IPS DF 4.7 (cell line): ENCODE data around the gene POLN.

ENCODE experiments used
- DNase-seq: peaks from one replicate; pipeline ENCODE4 v3.0.0-alpha.2; 2013; ENCODE audit warnings: low spot score; ENCODE audit errors: extremely low read depth

Gene POLN

GRCh38 chr4:2125023-2125422 lies 116.9 kb downstream of the POLN start:
- DNase-seq, result no peak

DNA sequence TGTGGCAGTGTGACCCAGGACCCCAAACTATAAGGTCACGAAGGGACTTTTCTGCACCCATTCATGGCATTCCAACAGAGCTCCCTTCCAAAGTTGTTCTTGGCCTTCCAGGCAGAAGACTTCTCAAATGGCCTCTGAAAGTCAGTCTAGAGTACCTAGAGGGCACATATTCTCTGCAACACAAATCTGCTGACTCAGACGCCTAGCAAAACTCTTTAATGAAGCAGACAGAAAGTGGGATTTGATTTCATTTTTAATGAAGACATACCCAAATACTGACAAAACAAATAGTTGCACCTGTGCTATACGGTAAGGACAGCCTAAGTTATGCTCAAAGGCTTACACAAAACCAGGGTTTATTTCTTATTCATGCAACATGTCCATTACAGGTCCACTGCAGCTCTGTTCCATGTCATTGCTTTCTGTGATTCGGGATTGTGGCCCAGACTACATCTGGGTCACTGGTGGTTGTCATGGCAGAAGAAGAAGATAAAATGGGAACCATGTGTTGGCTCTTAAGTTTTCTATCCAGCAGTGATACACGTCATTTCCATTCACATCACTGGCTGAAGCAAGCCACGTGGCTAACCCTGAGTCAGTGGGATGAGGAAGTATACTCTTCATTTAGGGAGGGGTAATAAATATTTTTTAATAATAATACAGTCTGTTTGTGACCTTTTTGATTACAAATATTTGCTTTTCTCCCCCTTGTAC lies 125.1 kb downstream of the POLN start:
- DNase-seq, result no peak

DNA sequence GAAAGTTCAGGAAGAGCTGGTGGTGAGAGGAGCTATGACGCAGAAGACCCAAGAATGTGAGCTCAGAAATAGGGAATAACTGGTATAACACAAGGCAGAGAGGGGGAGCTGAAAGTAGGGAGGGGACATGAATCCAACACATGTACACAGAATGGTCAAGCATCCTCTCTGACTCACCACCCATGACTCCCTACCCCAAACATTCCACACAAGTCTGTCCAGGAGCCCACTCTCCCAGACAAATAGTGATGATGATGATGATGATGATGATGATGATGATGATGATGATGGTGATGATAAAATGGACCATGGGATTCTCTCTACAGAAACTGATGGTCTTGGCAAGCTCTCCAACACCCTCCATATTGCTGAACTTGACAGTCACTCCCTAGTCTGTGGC lies 136.4 kb downstream of the POLN start:
- DNase-seq, result no peak

DNA sequence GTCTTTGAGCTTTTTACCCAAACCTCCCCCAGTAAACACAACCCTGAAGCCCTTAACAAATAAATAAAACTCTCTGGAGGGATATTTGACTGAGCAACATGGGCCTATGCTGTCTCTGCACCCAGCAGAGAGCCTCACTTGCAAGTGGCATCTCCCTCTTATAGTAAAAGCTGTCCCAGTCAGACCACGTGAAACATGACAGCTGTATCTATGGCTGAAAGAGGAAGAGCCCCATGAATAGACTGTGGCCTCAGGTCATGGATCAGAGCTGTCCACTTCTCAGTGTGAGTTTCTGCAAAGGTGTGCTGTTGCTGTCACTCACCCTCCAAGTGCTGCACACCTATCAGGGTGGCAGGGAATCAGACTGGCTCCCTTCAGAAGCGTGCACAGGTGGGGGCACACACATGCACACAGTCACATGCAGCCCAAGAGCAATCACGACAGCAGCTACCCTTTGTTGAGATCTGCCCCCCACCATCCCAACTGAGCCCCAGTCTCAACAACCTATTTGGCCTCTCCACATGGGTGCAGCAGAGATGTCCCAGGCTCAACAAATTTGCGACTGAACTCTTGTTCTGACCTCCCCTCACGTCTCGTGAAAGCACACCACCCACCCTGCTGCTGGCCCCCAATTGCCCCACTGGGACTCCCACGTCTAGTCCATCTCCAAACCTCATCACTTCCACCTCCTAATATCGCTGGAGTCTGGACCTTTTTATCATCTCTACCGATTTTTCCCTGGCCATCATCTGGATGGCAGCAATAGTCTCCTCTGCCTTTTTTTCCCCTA lies 137.2 kb downstream of the POLN start:
- no peak for DNase-seq

DNA sequence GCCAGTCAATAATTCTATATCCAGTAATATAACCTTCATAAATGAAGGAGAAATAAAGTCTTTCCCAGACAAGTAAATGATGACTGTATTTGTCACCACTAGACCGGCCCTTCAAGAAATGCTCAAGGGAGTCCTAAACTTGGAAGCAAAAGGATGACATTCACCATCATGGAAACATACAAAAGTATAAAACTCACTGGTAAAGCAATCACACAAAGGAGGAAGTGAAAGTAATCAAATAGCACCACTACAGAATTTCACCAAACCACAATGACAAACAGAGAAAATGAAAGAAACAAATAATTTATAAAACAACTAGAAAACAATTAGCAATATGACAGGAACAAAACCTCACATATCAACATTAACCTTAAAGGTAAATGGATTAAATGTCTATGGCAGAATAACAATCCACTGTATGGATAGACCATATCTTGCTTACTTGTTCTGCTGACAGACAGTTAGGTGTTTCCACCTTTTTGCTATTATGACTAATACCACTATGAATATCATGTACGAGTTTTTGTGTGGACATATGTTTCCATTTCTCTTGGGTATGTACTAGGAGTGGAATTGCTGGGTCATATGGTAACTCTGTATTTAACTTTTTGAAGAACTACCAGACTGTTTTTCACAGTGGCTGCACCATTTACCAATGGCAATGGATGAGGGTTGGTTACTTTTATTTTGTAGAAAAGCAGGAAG lies 137.9 kb downstream of the POLN start:
- no peak for DNase-seq

DNA sequence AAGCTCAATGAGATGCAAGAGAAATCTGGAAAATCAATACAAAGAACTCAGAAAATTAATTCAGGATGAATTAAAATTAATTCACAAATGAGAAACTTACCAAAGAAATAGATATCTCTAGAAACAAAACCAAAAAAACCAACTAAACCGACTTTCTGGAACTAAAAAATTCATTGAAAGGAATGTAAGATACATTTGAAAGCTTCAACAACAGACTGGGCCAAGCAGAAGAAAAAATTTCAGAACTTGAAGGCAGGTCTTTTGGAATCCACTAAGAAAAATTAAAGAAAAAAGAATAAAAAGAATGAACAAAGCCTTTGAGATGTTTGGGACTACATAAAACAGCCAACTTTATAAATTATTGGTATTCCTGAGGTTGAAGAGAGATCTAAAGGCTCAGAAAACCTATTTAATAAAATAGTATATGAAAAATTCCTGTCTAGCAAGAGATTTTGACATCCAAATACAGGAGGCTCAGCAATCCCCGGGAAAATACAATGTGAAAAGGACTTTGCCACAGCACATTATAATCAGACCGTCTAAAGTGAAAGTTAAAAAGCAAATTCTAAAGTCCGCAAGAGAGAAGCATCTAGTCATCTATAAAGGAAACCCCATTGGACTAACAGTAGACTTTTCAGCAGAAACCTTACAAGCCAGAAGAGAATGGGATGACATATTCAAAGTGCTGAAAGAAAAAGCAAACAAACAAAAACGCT lies 138.6 kb downstream of the POLN start:
- no peak for DNase-seq

DNA sequence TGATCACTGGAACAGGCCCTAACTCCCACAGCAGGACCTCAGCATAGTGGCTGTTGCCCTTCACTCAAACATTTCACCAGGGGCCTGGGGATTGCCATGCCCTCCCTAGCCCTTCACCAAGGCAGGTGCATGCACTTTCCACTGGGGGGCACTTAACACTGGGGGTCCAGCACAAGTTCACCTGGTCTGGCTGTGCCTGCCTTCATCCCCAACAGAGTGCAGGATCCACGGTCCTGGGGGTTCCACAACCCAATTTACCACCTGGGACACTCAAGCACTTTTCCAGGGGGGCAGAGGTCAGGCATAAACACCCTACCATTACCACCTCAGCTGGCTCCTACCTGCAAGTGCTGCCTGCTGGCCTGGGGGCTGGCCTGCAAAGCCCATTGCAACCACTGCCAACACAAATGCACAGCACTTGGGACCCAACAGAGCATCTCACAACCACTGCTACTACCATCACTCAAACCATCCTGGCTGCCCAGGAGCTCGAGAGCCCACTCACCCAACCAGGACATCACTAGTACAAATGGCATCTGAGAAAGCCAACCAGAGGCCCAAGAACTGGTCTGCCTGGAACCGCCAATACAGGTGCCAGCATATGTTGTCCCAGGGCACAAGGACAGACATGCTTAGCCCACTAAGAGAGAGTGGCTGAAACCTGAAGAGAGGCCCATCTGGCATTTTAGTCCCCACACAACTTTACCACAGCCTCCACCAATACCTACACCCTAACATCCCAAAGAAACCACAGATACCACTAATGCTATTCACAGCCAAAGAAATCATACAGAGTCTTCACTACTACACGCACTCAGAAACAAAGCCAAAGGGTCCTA lies 139.7 kb downstream of the POLN start:
- no peak for DNase-seq

DNA sequence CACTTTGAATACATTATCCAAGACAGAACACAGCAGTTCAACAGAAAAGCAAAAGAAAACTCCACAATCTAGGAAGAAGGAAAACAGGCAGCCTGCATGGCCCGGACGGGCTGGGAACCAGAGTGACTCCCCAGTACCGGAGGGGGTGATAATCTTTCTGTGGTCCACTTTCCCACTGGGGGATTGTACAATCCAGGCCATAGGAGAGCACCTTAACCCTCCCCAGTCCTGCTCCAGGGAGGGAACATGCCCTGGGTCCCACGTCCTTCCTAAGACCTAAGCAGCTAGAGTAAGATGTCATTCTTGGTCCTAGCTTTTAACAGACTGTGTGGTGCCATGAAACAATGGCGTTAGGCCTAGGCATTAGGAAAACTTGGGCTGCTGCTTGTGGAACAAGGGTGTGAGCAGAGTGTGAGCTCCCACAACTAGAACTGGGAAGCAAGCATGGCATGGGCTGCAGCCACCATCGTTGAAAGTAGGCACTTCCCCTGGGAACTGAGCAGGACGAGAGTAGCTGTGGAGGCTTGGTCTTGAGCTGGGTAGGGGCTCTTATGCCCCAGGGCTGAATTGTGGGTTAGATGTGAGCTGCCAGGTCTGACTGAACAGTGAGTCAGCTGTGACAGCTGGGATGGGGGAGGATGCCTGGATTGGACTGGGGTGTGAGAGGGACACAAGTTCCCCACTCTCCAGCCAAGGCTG lies 140.4 kb downstream of the POLN start:
- no peak for DNase-seq

DNA sequence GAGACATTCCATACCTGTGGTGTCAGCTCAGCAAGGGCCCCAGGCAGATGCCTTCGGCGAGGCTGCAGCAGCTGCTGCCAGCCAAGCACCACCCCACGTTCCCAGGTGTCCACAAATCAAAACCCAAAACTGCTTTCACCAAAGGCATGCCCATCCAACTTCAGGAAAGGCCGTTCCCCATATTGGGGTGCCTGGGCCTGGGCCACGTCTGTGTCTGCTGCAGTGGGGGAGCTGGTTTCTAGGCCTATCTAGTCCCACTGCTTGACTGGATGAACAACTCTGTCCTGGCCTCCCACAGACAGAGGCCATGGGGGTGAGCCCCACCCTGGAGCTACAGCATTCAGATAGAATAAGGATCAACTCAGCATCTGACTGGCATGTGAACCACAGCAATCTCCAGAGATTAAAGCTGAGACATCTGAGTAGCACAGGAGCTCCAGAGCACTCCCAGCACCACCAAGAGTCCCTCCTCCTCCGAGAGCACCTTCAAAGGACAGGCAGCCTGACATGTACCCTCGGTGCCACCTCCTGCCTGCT lies 145.8 kb downstream of the POLN start:
- no peak for DNase-seq

DNA sequence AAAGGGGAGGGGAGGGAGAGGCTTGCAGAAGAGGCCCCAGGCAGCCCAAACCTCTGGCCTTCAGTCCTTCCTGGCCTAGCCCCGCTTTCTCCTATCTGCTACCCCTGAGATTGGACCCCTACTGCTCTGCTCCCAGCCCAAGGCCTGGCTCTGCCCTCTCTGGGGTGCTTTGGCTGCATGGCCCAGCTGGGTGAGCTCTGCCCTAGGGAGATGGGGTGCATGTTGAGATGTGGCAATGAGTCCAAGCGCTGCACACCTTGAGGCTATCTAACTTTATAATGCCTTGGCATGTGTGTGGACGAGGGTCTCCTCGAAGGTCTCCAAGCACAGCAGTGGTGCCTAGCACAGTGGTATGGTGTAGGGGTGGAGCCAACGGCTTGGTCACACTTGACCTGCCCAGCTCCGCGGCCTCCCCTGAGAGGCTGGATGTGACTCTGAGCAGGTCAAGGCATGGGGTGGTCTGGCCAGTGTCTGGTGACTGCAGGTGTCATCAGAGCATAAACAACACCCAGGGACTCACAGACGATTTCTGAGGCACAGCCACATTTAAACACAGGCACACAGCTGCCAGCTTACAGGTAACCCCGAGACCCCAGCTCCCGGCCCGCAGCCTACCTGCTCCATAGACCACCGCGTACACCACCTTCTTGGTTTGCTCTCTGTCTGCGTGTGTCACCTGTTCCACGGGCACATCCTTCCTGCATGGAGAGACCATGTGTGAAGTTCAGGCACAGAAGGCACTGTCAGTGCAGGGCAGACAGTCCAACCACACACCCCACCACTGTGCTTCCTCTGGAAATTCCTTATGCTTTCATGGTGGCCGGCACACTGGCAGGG lies 146.5 kb downstream of the POLN start:
- no peak for DNase-seq

- DNase-seq, result no peak
Observed at GRCh38 chr4:2094545-2094944, 147.4 kb downstream of the POLN start.

DNA sequence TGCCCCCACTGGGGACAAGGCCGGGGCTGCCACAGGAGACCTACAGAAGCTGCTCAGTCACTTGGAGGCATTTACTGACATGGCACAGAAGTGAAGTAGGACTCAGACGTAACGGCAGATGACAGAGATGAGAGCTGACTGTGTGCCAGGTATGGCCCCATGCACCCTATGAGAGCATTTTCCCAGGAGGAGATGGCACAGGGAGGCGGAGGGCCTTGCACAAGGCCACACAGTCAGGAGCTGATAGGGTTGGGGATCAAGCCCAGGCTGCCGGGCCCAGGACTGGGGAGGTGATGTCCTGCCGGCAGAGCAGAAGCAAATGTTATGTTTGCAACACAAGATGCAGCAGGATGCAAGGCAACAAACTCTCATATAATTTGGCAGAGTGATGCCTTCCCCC lies 148.7 kb downstream of the POLN start:
- no peak for DNase-seq

- no peak for DNase-seq
Observed at GRCh38 chr4:2092669-2093053, 149.3 kb downstream of the POLN start.

DNA sequence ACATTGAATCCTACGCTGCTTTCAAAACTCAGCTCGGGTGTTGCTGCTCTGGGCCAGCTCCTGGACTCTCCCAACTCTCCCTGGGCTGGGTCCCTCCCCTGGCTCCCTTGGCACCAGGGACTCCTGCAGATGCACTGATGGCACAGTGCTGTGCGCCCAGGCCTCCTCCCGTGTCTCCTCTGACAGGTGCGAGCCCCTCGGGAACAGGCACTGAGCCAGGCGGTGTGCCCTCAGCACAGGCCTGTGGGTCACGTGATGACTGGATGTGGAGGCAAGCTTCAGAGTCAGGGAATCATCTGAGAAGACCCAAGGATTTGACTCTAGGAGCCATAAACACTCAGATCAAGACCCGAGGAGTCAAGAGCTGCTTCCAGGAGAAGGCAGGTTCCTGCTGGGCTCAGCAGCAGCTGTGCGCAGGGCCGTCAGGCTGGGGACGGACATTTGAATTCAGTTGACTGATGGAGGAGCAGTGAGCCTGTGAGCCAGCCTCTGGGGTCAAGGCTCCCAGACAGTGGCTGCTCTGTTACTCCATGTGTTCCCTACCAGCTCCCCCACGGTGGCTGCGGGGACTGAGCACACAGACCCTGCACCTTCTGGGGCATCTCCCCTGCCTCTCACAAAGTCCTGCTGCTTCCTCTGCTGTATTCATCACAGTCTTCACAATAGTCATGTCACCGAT lies 149.8 kb downstream of the POLN start:
- no peak for DNase-seq

GRCh38 chr4:2090642-2091041 lies 151.3 kb downstream of the POLN start:
- DNase-seq, result no peak

DNA sequence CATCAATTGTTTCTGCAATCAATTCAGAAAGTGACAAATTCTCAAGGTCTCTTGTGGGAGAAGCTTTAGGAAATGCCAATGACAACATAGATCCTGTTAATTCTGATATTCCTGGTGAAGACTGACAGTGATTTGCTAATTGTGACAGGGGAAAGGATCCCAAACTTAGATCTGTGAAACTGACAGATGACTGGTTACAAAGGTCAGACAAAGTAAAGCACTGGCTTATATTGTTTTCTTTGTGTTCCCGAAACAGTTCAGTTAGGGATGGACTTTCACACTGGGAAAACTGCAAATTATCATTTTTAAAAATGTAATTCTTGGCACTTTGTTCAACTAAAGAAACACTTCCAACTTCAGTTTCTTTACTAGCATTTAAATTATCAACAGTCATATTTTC lies 152.7 kb downstream of the POLN start:
- DNase-seq, result no peak

- no peak for DNase-seq
Observed at GRCh38 chr4:2087170-2087569, 154.8 kb downstream of the POLN start.

GRCh38 chr4:2085496-2085901 lies 156.4 kb downstream of the POLN start:
- DNase-seq, result no peak

- DNase-seq, result no peak
Observed at GRCh38 chr4:2084316-2084715, 157.6 kb downstream of the POLN start.
